NCI-H524 (cell line): ENCODE results near the gene MTERF4.
A peak's percentile ranks its signal among the peaks of the same experiment; 100 is the strongest.
"Not testable (repeated sequence)": the region's sequence is repeated elsewhere in the genome, so short reads cannot be mapped to it uniquely, and the experiment has no call there.

Experiments
- DNase-seq, 2 experiments: peaks; one replicate each; lab custom pipeline; 2025; lab: John Stamatoyannopoulos, UW

MTERF4 gene

GRCh38 chr2:241111440-241111805 is 9.3 kb upstream of the MTERF4 start:
- no peak for DNase-seq

- no peak for DNase-seq
Measured at GRCh38 chr2:241110607-241111439, 8.7 kb upstream of the MTERF4 start.

GRCh38 chr2:241110089-241110606 is 8.1 kb upstream of the MTERF4 start:
- DNase-seq, result no peak

- DNase-seq, result no peak
Measured at GRCh38 chr2:241109210-241110088, 7.4 kb upstream of the MTERF4 start.

- no peak for DNase-seq
Measured at GRCh38 chr2:241108271-241109209, 6.5 kb upstream of the MTERF4 start.

GRCh38 chr2:241107031-241107783 is 5.1 kb upstream of the MTERF4 start:
- DNase-seq, result peak; percentile 92 to 94

- DNase-seq, result peak; percentile 15 to 73
Measured at GRCh38 chr2:241105641-241106040, 3.6 kb upstream of the MTERF4 start.

GRCh38 chr2:241104611-241105010 is 2.5 kb upstream of the MTERF4 start:
- DNase-seq, result not testable (repeated sequence)

GRCh38 chr2:241103176-241103595 is 1.1 kb upstream of the MTERF4 start:
- DNase-seq, result no peak

- DNase-seq, result no peak
Measured at GRCh38 chr2:241099246-241099645, 2.8 kb downstream of the MTERF4 start.

GRCh38 chr2:241096979-241097378 is 5.1 kb downstream of the MTERF4 start:
- DNase-seq, result no peak

GRCh38 chr2:241095594-241096290 is 6.3 kb downstream of the MTERF4 start:
- no peak for DNase-seq

GRCh38 chr2:241094924-241095420 is 7.1 kb downstream of the MTERF4 start:
- no peak for DNase-seq

- no peak for DNase-seq
Measured at GRCh38 chr2:241094172-241094571, 7.9 kb downstream of the MTERF4 start.

GRCh38 chr2:241093133-241093781 is 8.8 kb downstream of the MTERF4 start:
- not testable (repeated sequence) for DNase-seq

- no peak for DNase-seq
Measured at GRCh38 chr2:241092677-241093076, 9.4 kb downstream of the MTERF4 start.

GRCh38 chr2:241091734-241092445 is 10.2 kb downstream of the MTERF4 start:
- DNase-seq, result no peak

- peak in 1 of 2 experiments; percentile 34 for DNase-seq
Measured at GRCh38 chr2:241091201-241091600, 10.9 kb downstream of the MTERF4 start.
